ENCODE results near the gene MAPK14.

DNA sequence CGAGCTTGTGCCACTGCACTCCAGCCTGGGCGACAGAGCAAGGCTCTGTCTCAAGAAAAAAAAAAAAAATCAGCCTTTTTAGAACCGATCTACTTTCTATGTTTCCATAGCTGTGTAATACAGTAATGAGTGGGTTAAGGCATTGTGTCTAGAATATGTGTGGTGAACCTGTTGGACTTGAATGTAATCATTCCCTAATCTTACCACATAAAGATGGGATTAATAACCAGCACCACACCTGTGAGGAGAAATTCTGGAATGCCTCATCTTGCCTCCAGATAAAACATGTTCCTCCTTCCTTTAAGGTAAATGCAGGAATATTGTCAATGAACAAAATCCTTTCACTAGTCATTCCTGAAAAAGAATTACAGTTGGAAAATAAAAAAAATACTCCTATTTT is 43.7 kb downstream of the MAPK14 start:
- TF ChIP-seq CTCF (IDR thresholded peaks at IDR 0.05; ENCODE audit: low read length) = no peak
- TF ChIP-seq EZH2 (IDR thresholded peaks at IDR 0.05; ENCODE audit: borderline replicate concordance, low read length) = no peak
